GM23338 (cell line): ENCODE data around the gene GRIN2A. TPM values are rescaled to one million over a fixed set of nuclear protein-coding genes. Genes with fewer than 3 reads are reported as not detected.

Experiments
- ATAC-seq: fragments of 200-7000 bp; cut with Tn5 transposase; 3 replicates; pipeline ENCODE4 v1.9.1; 2020
- DNase-seq: peaks from one replicate; pipeline ENCODE4 v3.0.0-alpha.2; 2015; ENCODE audit warnings: low spot score
- H2AFZ ChIP-seq: fragments of 200-600 bp; sonication (generic); 2 replicates; pipeline ENCODE4 v1.8.0; 2016; ENCODE audit warnings: antibody characterized with exemption, mild to moderate bottlenecking, moderate library complexity
- H3F3A ChIP-seq: fragments of 200-600 bp; sonication (generic); replicated peaks from 2 replicates; pipeline ENCODE4 v1.8.0; 2017; ENCODE audit warnings: antibody characterized with exemption, mixed run types, low read depth
- H3K27ac ChIP-seq: fragments of 200-600 bp; sonication (generic); 2 replicates; pipeline ENCODE4 v1.6.1; 2016; ENCODE audit warnings: low read depth
- H3K27me3 ChIP-seq: fragments of 200-600 bp; sonication (generic); 2 replicates; pipeline ENCODE4 v1.8.0; 2016; ENCODE audit warnings: mild to moderate bottlenecking, mixed run types, moderate library complexity; ENCODE audit not compliant: insufficient read depth
- H3K36me3 ChIP-seq: fragments of 200-600 bp; sonication (generic); 2 replicates; pipeline ENCODE4 v1.8.0; 2016; ENCODE audit warnings: mild to moderate bottlenecking; ENCODE audit not compliant: insufficient read depth
- H3K4me1 ChIP-seq: fragments of 200-600 bp; sonication (generic); 2 replicates; pipeline ENCODE4 v1.8.0; 2016; ENCODE audit warnings: mild to moderate bottlenecking, moderate library complexity; ENCODE audit not compliant: insufficient read depth
- H3K4me2 ChIP-seq: fragments of 200-600 bp; sonication (generic); 2 replicates; pipeline ENCODE4 v1.7.1; 2017; ENCODE audit warnings: mixed run types
- H3K4me3 ChIP-seq: fragments of 200-600 bp; sonication (generic); 2 replicates; pipeline ENCODE4 v1.6.1; 2016; ENCODE audit warnings: mixed run types
- H3K79me2 ChIP-seq: fragments of 200-600 bp; sonication (generic); replicated peaks from 2 replicates; pipeline ENCODE4 v1.8.0; 2017; ENCODE audit warnings: mild to moderate bottlenecking; ENCODE audit not compliant: insufficient read depth
- H3K9me2 ChIP-seq: fragments of 200-600 bp; sonication (generic); 2 replicates; pipeline ENCODE4 v1.8.0; 2017; ENCODE audit not compliant: insufficient read depth
- H4K20me1 ChIP-seq: fragments of 200-600 bp; sonication (generic); replicated peaks from 2 replicates; pipeline ENCODE4 v1.8.0; 2017; ENCODE audit warnings: mild to moderate bottlenecking; ENCODE audit not compliant: insufficient read depth
- H3K27ac Mint-ChIP-seq: 2 replicates; pipeline ENCODE4 v1.8.0; 2020; ENCODE audit warnings: inconsistent platforms, mild to moderate bottlenecking, moderate library complexity, mixed read lengths
- H3K27me3 Mint-ChIP-seq: 3 replicates; pipeline ENCODE4 v1.8.0; 2022; ENCODE audit warnings: low read depth, mild to moderate bottlenecking, moderate library complexity, mixed read lengths, inconsistent platforms; ENCODE audit not compliant: insufficient read depth, poor library complexity
- H3K36me3 Mint-ChIP-seq: 3 replicates; pipeline ENCODE4 v1.8.0; 2021; ENCODE audit warnings: low read depth, mild to moderate bottlenecking, inconsistent platforms, moderate library complexity, mixed read lengths
- H3K4me1 Mint-ChIP-seq: 3 replicates; pipeline ENCODE4 v1.8.0; 2020; ENCODE audit warnings: mild to moderate bottlenecking, inconsistent platforms, mixed read lengths
- H3K4me3 Mint-ChIP-seq: 3 replicates; pipeline ENCODE4 v1.8.0; 2021; ENCODE audit warnings: moderate library complexity, mild to moderate bottlenecking, inconsistent platforms, mixed read lengths
- H3K9me3 Mint-ChIP-seq: 3 replicates; pipeline ENCODE4 v1.8.0; 2020; ENCODE audit warnings: moderate library complexity, mild to moderate bottlenecking, inconsistent platforms, mixed read lengths
- CREB1 ChIP-seq: fragments of 250-450 bp; sonication (Bioruptor Pico); IDR thresholded peaks from 2 replicates; pipeline ENCODE4 v1.5.0; 2020; ENCODE audit warnings: low read depth, mild to moderate bottlenecking, moderate library complexity
- CTCF ChIP-seq, 2 experiments: fragments of 200-600 bp in 1 of 2; sonication (generic) in 1 of 2; conservative IDR thresholded peaks; 2 replicates each; pipeline versions ENCODE4 v1.5.1 to v1.6.1; 2016 to 2017; ENCODE audit warnings: antibody characterized with exemption in 2 of 2, low read depth in 2 of 2, mild to moderate bottlenecking in 2 of 2, moderate library complexity in 1 of 2
- EZH2 ChIP-seq: fragments of 200-600 bp; sonication (generic); IDR thresholded peaks from one replicate; pipeline ENCODE4 v1.8.0; 2017; ENCODE audit warnings: antibody characterized with exemption, mild to moderate bottlenecking, low read depth; ENCODE audit not compliant: unreplicated experiment
- EZH2phosphoT487 ChIP-seq: fragments of 200-600 bp; sonication (generic); IDR thresholded peaks from one replicate; pipeline ENCODE4 v1.8.1; 2018; ENCODE audit warnings: antibody characterized with exemption; ENCODE audit not compliant: unreplicated experiment
- JUNB ChIP-seq: IDR thresholded peaks from one replicate; pipeline ENCODE4 v1.6.1; 2016; ENCODE audit warnings: antibody characterized with exemption; ENCODE audit not compliant: unreplicated experiment
- NANOG ChIP-seq: IDR thresholded peaks from 2 replicates; pipeline ENCODE4 v1.6.1; 2016; ENCODE audit warnings: antibody characterized with exemption, borderline replicate concordance
- POLR2AphosphoS5 ChIP-seq: IDR thresholded peaks from 2 replicates; pipeline ENCODE4 v1.6.1; 2016; ENCODE audit warnings: antibody characterized with exemption, low read depth
- REST ChIP-seq: IDR thresholded peaks from one replicate; pipeline ENCODE4 v1.6.1; 2018; ENCODE audit warnings: antibody characterized with exemption; ENCODE audit not compliant: unreplicated experiment
- ZNF331 ChIP-seq: fragments of 250-450 bp; sonication (Bioruptor Pico); IDR thresholded peaks from 2 replicates; pipeline ENCODE4 v1.5.0; 2020; ENCODE audit warnings: low read depth, mild to moderate bottlenecking, moderate library complexity
- ZNF462 ChIP-seq: fragments of 250-450 bp; sonication (Bioruptor Pico); IDR thresholded peaks from 2 replicates; pipeline ENCODE4 v1.5.0; 2020; ENCODE audit warnings: mild to moderate bottlenecking, moderate library complexity
- polyA plus RNA-seq: library from polyadenylated mRNA; unstranded; fragments of >200 nt; fragmentation: Nextera tagmentation; extraction: Ambion mirVana; gene quantifications from 2 replicates; pipeline ENCODE4 v1.2.1, GENCODE V29; 2016
- total RNA-seq: library from RNA; depleted of rRNA; stranded (reverse); fragments of >200 nt; shearing (Covaris generic); gene quantifications from 2 replicates; pipeline ENCODE4 v1.2.3, GENCODE V29; 2014
- TF ChIP-seq, protein P1 (sequence below): IDR thresholded peaks from 2 replicates; pipeline ENCODE4 v1.6.1; 2016; ENCODE audit warnings: antibody characterized with exemption

The GRIN2A gene
- total and polyA plus RNA-seq, 2 experiments from 2014 or later: 0.89 to 5.1 TPM

GRCh38 chr16:10123141-10123540 is 59.1 kb downstream of the GRIN2A start:
- Histone ChIP-seq H4K20me1 (no peaks in the 10 kb centered on the region), H3K4me3 (no peak overlapping the region), H3K4me2 (no peak overlapping the region), H3K36me3 (no peaks in the 10 kb centered on the region), H3K27me3 (no peaks in the 10 kb centered on the region), H3K4me1 (peaks cover 7% of the 10 kb centered on the region), H3K79me2 (no peaks in the 10 kb centered on the region), H2AFZ (no peak overlapping the region), H3K9me2 (peaks cover 9% of the 10 kb centered on the region), H3K27ac (no peak overlapping the region), H3F3A (no peaks in the 10 kb centered on the region)
- no peaks in the 10 kb centered on the region for H3K9me3 Mint-ChIP-seq
- ATAC-seq (no peak), DNase-seq (no peak)
- TF ChIP-seq ZNF462 (CRISPR knock-in tag): no peak
- no peak for TF ChIP-seq ZNF331 (CRISPR knock-in tag)
- TF ChIP-seq JUNB: no peak
- no peak for TF ChIP-seq CTCF (conservative IDR thresholded peaks at IDR 0.05; ENCODE audit: low read depth in 2 of 2)
- no peak for TF ChIP-seq POLR2AphosphoS5
- no peak for TF ChIP-seq EZH2
- TF ChIP-seq, protein P1, sequence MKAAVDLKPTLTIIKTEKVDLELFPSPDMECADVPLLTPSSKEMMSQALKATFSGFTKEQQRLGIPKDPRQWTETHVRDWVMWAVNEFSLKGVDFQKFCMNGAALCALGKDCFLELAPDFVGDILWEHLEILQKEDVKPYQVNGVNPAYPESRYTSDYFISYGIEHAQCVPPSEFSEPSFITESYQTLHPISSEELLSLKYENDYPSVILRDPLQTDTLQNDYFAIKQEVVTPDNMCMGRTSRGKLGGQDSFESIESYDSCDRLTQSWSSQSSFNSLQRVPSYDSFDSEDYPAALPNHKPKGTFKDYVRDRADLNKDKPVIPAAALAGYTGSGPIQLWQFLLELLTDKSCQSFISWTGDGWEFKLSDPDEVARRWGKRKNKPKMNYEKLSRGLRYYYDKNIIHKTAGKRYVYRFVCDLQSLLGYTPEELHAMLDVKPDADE: no peak
- TF ChIP-seq REST: no peak
- TF ChIP-seq NANOG: no peak
- no peak for TF ChIP-seq EZH2phosphoT487
- TF ChIP-seq CREB1 (CRISPR knock-in tag): no peak
- peaks cover 22% of the 10 kb centered on the region for H3K4me1 Mint-ChIP-seq
- no peaks in the 10 kb centered on the region for H3K27me3 Mint-ChIP-seq
- no peak overlapping the region for H3K27ac Mint-ChIP-seq
- H3K4me3 Mint-ChIP-seq: no peak overlapping the region
- H3K36me3 Mint-ChIP-seq: no peaks in the 10 kb centered on the region
